H1 (cell line): Measurements from ENCODE around the gene MYNN. TPM values are rescaled to one million over a fixed set of nuclear protein-coding genes. Genes with fewer than 3 reads are reported as not detected.

Experiments
- CTCF ChIA-PET: fragments of 300-600 bp; sonication (Branson Sonifier 250); formaldehyde crosslinking; loops from one replicate; lab custom pipeline; 2021; ENCODE audit not compliant: partially characterized antibody; lab: Charles Lee
- POLR2A ChIA-PET: fragments of 300-600 bp; sonication (Branson Sonifier 250); formaldehyde crosslinking; loops from one replicate; lab custom pipeline; 2021; ENCODE audit warnings: inconsistent platforms; ENCODE audit not compliant: partially characterized antibody; lab: Charles Lee
- DNase-seq, 2 experiments: peaks; one replicate each; pipeline versions ENCODE4 v3.0.0 to v3.0.0-alpha.2; 2010 to 2022; ENCODE audit warnings: low spot score in 2 of 2, low read depth in 1 of 2, mixed read lengths in 1 of 2
- FAIRE-seq: peaks from 2 replicates; lab custom pipeline; 2011; peaks lifted over from hg19 to GRCh38; lab: Jason Lieb, UNC
- H2AFZ ChIP-seq: 2 replicates; pipeline ENCODE4 v1.8.1; 2012; ENCODE audit warnings: low read length, inconsistent platforms
- H2AK5ac ChIP-seq: 2 replicates; pipeline ENCODE4 v1.6.1; 2013; ENCODE audit warnings: low read depth, low read length
- H2BK120ac ChIP-seq: replicated peaks from 2 replicates; pipeline ENCODE3; 2013; ENCODE audit warnings: low read depth, low read length, inconsistent platforms
- H2BK12ac ChIP-seq: 2 replicates; pipeline ENCODE4 v1.6.1; 2013; ENCODE audit warnings: low read depth, low read length
- H2BK15ac ChIP-seq: 2 replicates; pipeline ENCODE4 v1.6.1; 2013; ENCODE audit warnings: low read length
- H2BK20ac ChIP-seq: 2 replicates; pipeline ENCODE4 v1.6.1; 2013; ENCODE audit warnings: low read length
- H2BK5ac ChIP-seq: 2 replicates; pipeline ENCODE4 v1.6.1; 2013; ENCODE audit warnings: low read depth, low read length
- H3K14ac ChIP-seq: 2 replicates; pipeline ENCODE4 v1.6.1; 2013; ENCODE audit warnings: inconsistent platforms; ENCODE audit not compliant: insufficient read length
- H3K18ac ChIP-seq: 2 replicates; pipeline ENCODE4 v1.6.1; 2013; ENCODE audit warnings: low read length; ENCODE audit errors: extremely low read depth
- H3K23ac ChIP-seq: 2 replicates; pipeline ENCODE4 v1.6.1; 2013; ENCODE audit warnings: inconsistent platforms; ENCODE audit not compliant: insufficient read length
- H3K23me2 ChIP-seq: 2 replicates; pipeline ENCODE4 v1.6.1; 2013; ENCODE audit warnings: low read depth, low read length
- H3K27ac ChIP-seq: 2 replicates; pipeline ENCODE4 v1.6.1; 2011; ENCODE audit warnings: low read depth, low read length, inconsistent platforms
- H3K27me3 ChIP-seq, 4 experiments: replicated peaks in 1 of 4; 1 replicate in 1 of 4; 2 replicates in 3 of 4; pipeline versions ENCODE4 v1.6.1 to v1.8.1; 2011 to 2013; ENCODE audit warnings: low read length in 3 of 4, mild to moderate bottlenecking in 3 of 4, inconsistent platforms in 2 of 4, mixed read lengths in 2 of 4, moderate library complexity in 1 of 4; ENCODE audit not compliant: control insufficient read depth in 3 of 4, insufficient read depth in 3 of 4; ENCODE audit errors: extremely low read depth in 1 of 4
- H3K36me3 ChIP-seq, 4 experiments: 2 replicates each; pipeline versions ENCODE4 v1.6.1 to v1.8.1; 2011 to 2013; ENCODE audit warnings: mild to moderate bottlenecking in 4 of 4, low read length in 3 of 4, moderate library complexity in 2 of 4, control low read depth in 1 of 4, inconsistent platforms in 1 of 4; ENCODE audit not compliant: insufficient read depth in 4 of 4, control insufficient read depth in 2 of 4
- H3K4ac ChIP-seq: replicated peaks from 2 replicates; pipeline ENCODE3; 2013; ENCODE audit warnings: low read length, low read depth, mixed read lengths, inconsistent platforms; ENCODE audit not compliant: insufficient read length
- H3K4me1 ChIP-seq, 4 experiments: replicated peaks in 1 of 4; 1 replicate in 1 of 4; 2 replicates in 3 of 4; pipeline versions ENCODE4 v1.6.1 to v1.8.1; 2011 to 2013; ENCODE audit warnings: low read length in 3 of 4, inconsistent platforms in 2 of 4, mixed read lengths in 1 of 4; ENCODE audit not compliant: insufficient read depth in 4 of 4, control insufficient read depth in 3 of 4
- H3K4me2 ChIP-seq, 2 experiments: 2 replicates each; pipeline versions ENCODE4 v1.6.1 to v1.8.1; 2011 to 2013; ENCODE audit warnings: low read depth in 2 of 2, low read length in 2 of 2, control low read depth in 1 of 2, inconsistent platforms in 1 of 2, mild to moderate bottlenecking in 1 of 2; ENCODE audit not compliant: insufficient read depth in 1 of 2
- H3K4me3 ChIP-seq, 4 experiments: fragments of 200-600, 300-600 bp in 1 of 4; sonication (generic), shearing (Covaris generic), sonication (Bioruptor Twin) in 1 of 4; 2 replicates each; pipeline versions ENCODE4 v1.5.1 to v1.8.1; 2011 to 2016; ENCODE audit warnings: low read length in 4 of 4, low read depth in 3 of 4, control low read depth in 2 of 4, inconsistent platforms in 2 of 4, mild to moderate bottlenecking in 2 of 4, mixed read lengths in 1 of 4, moderate library complexity in 1 of 4; ENCODE audit not compliant: insufficient read depth in 2 of 4; ENCODE audit errors: extremely low read depth in 1 of 4
- H3K56ac ChIP-seq: replicated peaks from 2 replicates; pipeline ENCODE3; 2013; ENCODE audit warnings: low read depth, mild to moderate bottlenecking, mixed read lengths, low read length, inconsistent platforms; ENCODE audit not compliant: insufficient read length
- H3K79me1 ChIP-seq: 2 replicates; pipeline ENCODE4 v1.6.1; 2013; ENCODE audit warnings: low read depth, low read length, control low read depth
- H3K79me2 ChIP-seq, 2 experiments: 2 replicates each; pipeline versions ENCODE4 v1.6.1 to v1.8.1; 2012 to 2013; ENCODE audit warnings: low read length in 2 of 2, mild to moderate bottlenecking in 2 of 2, inconsistent platforms in 1 of 2; ENCODE audit not compliant: insufficient read depth in 2 of 2, control insufficient read depth in 1 of 2
- H3K9ac ChIP-seq, 4 experiments: replicated peaks in 1 of 4; 1 replicate in 1 of 4; 2 replicates in 3 of 4; pipeline versions ENCODE4 v1.6.1 to v1.8.1; 2011 to 2013; ENCODE audit warnings: low read depth in 3 of 4, low read length in 3 of 4, control low read depth in 2 of 4, mild to moderate bottlenecking in 2 of 4, moderate library complexity in 2 of 4, inconsistent platforms in 1 of 4; ENCODE audit errors: extremely low read depth in 1 of 4
- H3K9me3 ChIP-seq, 2 experiments: 2 replicates each; pipeline versions ENCODE4 v1.6.1 to v1.8.1; 2012 to 2013; ENCODE audit warnings: mild to moderate bottlenecking in 2 of 2, moderate library complexity in 2 of 2, control low read depth in 1 of 2, inconsistent platforms in 1 of 2, low read depth in 1 of 2, low read length in 1 of 2, mixed read lengths in 1 of 2; ENCODE audit not compliant: insufficient read depth in 2 of 2
- H4K20me1 ChIP-seq, 2 experiments: replicated peaks in 1 of 2; 2 replicates each; pipeline versions ENCODE3 to v1.8.1; 2011 to 2013; ENCODE audit warnings: inconsistent platforms in 2 of 2, low read length in 2 of 2, mild to moderate bottlenecking in 1 of 2; ENCODE audit not compliant: insufficient read depth in 2 of 2, control insufficient read depth in 1 of 2
- H4K5ac ChIP-seq: 2 replicates; pipeline ENCODE4 v1.6.1; 2013; ENCODE audit warnings: low read length, low read depth, mixed read lengths, inconsistent platforms; ENCODE audit not compliant: insufficient read length
- H4K8ac ChIP-seq: 2 replicates; pipeline ENCODE4 v1.8.0; 2013; ENCODE audit warnings: mild to moderate bottlenecking, moderate library complexity, low read length, inconsistent platforms; ENCODE audit not compliant: insufficient read depth; ENCODE audit errors: extremely low read depth
- H4K91ac ChIP-seq: replicated peaks from 2 replicates; pipeline ENCODE3; 2013; ENCODE audit warnings: low read length, mixed read lengths, inconsistent platforms; ENCODE audit not compliant: insufficient read length
- ATF3 ChIP-seq: IDR thresholded peaks from 2 replicates; pipeline ENCODE4 v1.6.1; 2011; ENCODE audit warnings: low read depth, mild to moderate bottlenecking, low read length; ENCODE audit not compliant: insufficient read depth
- BCL11A ChIP-seq, 2 experiments: IDR thresholded peaks; one replicate each; pipeline ENCODE4 v1.6.1; 2011; ENCODE audit warnings: low read depth in 2 of 2, low read length in 2 of 2, mild to moderate bottlenecking in 2 of 2
- BRCA1 ChIP-seq: IDR thresholded peaks from 2 replicates; pipeline ENCODE4 v1.6.1; 2012; ENCODE audit warnings: low read depth, low read length, improper control_type of control experiment
- CBX8 ChIP-seq: fragments of 300-800, 300-1000 bp; sonication (generic); IDR thresholded peaks from 2 replicates; pipeline ENCODE4 v1.7.1; 2016; ENCODE audit warnings: low read depth, low read length, borderline replicate concordance
- HDAC2 ChIP-seq, 2 experiments: fragments of 300-600 bp in 1 of 2; sonication (generic) in 1 of 2; IDR thresholded peaks; 2 replicates each; pipeline ENCODE4 v1.6.1; 2011 to 2012; ENCODE audit warnings: low read depth in 2 of 2, low read length in 2 of 2, mild to moderate bottlenecking in 2 of 2, moderate library complexity in 2 of 2, borderline replicate concordance in 1 of 2, inconsistent platforms in 1 of 2
- PHF8 ChIP-seq: fragments of 200-600 bp; sonication (generic); conservative IDR thresholded peaks from 2 replicates; pipeline ENCODE4 v1.7.1; 2012; ENCODE audit warnings: low read depth, mild to moderate bottlenecking, inconsistent platforms, low read length, moderate library complexity
- SIN3A ChIP-seq, 2 experiments: IDR thresholded peaks in 1 of 2; conservative IDR thresholded peaks in 1 of 2; 2 replicates each; pipeline ENCODE4 v1.6.1; 2011 to 2012; ENCODE audit warnings: low read length in 2 of 2, improper control_type of control experiment in 1 of 2, low read depth in 1 of 2, mild to moderate bottlenecking in 1 of 2
- SP2 ChIP-seq: IDR thresholded peaks from 2 replicates; pipeline ENCODE4 v1.6.1; 2012; ENCODE audit warnings: mild to moderate bottlenecking, low read length, inconsistent platforms
- WGBS, 2 experiments: shearing (Covaris generic) in 1 of 2; methylation state at CpG; one replicate each; pipeline versions ENCODE4 v1.1.6 to v1.1.7; 2013 to 2015; ENCODE audit warnings: low lambda C conversion rate in 2 of 2, mixed read lengths in 2 of 2, inconsistent platforms in 1 of 2, low coverage in 1 of 2, missing lambda C conversion rate in 1 of 2; ENCODE audit not compliant: insufficient replicate concordance in 2 of 2, insufficient coverage in 1 of 2, insufficient read length in 1 of 2; ENCODE audit errors: extremely low coverage in 1 of 2, missing lambda C conversion rate in 1 of 2; 5-methylcytosine and 5-hydroxymethylcytosine counted together
- polyA plus RNA-seq, 7 experiments: library from polyadenylated mRNA; depleted of rRNA in 3 of 7; stranded (reverse) in 5 of 7; unstranded in 2 of 7; fragments of >200 nt in 5 of 7; fragments of 200-250 nt in 2 of 7; gene quantifications; 1 replicate in 5 of 7; 2 replicates in 1 of 7; 4 replicates in 1 of 7; pipeline versions ENCODE4 v1.2.1 to v1.2.3, GENCODE V29; 2011 to 2013; ENCODE audit warnings: missing spikeins in 2 of 7, mixed read lengths in 2 of 7
- total RNA-seq: library from RNA; stranded (reverse); fragmentation: NEBNext Ultra II Directional; extraction: Animal tissue kit (Norgen Biotek cat#: 25700); gene quantifications from 2 replicates; pipeline ENCODE4 v1.2.1, GENCODE V29; 2021

MYNN gene
- total and polyA plus RNA-seq, 2 of the 8 experiments (the other 6 are each of a cell fraction or from before 2014, with no cell fraction given) = 7.3 to 15.2 TPM

GRCh38 chr3:169836078-169836941 lies 63.1 kb downstream of the MYNN start:
- FAIRE-seq = no peak
- Histone ChIP-seq H2BK15ac (no peak overlapping the region), H2AK5ac (no peak overlapping the region), H3K18ac (no peak overlapping the region), H3K4me1 (no peaks in the 10 kb centered on the region), H3K23me2 (no peaks in the 10 kb centered on the region), H3K27ac (no peak overlapping the region), H2BK5ac (0 out of 2 replicates have a peak overlapping the region, but pooled peaks have one; percentile 12), H3K27me3 (no peaks in the 10 kb centered on the region), H3K79me1 (no peaks in the 10 kb centered on the region), H3K9me3 (no peaks in the 10 kb centered on the region), H2BK20ac (no peak overlapping the region), H3K4me2 (no peak overlapping the region), H3K9ac (no peak overlapping the region), H3K4me3 (no peak overlapping the region), H3K79me2 (no peaks in the 10 kb centered on the region), H2BK120ac (no peak overlapping the region), H4K20me1 (no peaks in the 10 kb centered on the region), H4K8ac (no peak overlapping the region), H2AFZ (peak overlapping the region; percentile 97; the same call in 1 of the 2 replicates), H4K91ac (no peak overlapping the region), H3K23ac (no peak overlapping the region), H3K56ac (no peak overlapping the region), H2BK12ac (no peak overlapping the region), H3K14ac (no peak overlapping the region), H3K36me3 (no peaks in the 10 kb centered on the region), H3K4ac (no peak overlapping the region), H4K5ac (no peak overlapping the region)
- DNase-seq = no peak
- POLR2A ChIA-PET = interaction anchor here (0.8 kb wide), 1 partner anchor 11 kb away, joined by 4 read pairs; no protein-coding TSS in a partner anchor
- 80% methylated on average over 5 of the region's 5 CpGs; no CpG with 5 or more reads in 1 of the 2 experiments for WGBS, 2 experiments
- CTCF ChIA-PET = interaction anchor here (1.5 kb wide), 1 partner anchor 11 kb away, joined by 4 read pairs; no protein-coding TSS in a partner anchor
- no peak for TF ChIP-seq BCL11A (IDR thresholded peaks at IDR 0.05; ENCODE audit: low read depth in 2 of 2, low read length in 2 of 2)
- TF ChIP-seq HDAC2 (IDR thresholded peaks at IDR 0.05; ENCODE audit: borderline replicate concordance in 1 of 2, low read depth in 2 of 2, low read length in 2 of 2) = no peak
- no peak for TF ChIP-seq CBX8
- TF ChIP-seq ATF3 = no peak
- TF ChIP-seq PHF8 = no peak
- no peak for TF ChIP-seq BRCA1
- TF ChIP-seq SIN3A (conservative IDR thresholded peaks at IDR 0.05 in 1 of 2, IDR thresholded peaks at IDR 0.05 in 1 of 2; ENCODE audit: low read depth in 1 of 2, low read length in 2 of 2) = no peak
- no peak for TF ChIP-seq SP2
